Erythroblast (primary cell): ENCODE results near the gene OR2F1.

Source experiments
- GATA1 ChIP-seq: IDR thresholded peaks from 2 replicates; pipeline ENCODE4 v1.6.1; 2011; ENCODE audit warnings: low read depth, mild to moderate bottlenecking, control low read depth, low read length, moderate library complexity
- POLR2A ChIP-seq: IDR thresholded peaks from 2 replicates; pipeline ENCODE4 v1.6.1; 2011; ENCODE audit warnings: mild to moderate bottlenecking, low read length

DNA sequence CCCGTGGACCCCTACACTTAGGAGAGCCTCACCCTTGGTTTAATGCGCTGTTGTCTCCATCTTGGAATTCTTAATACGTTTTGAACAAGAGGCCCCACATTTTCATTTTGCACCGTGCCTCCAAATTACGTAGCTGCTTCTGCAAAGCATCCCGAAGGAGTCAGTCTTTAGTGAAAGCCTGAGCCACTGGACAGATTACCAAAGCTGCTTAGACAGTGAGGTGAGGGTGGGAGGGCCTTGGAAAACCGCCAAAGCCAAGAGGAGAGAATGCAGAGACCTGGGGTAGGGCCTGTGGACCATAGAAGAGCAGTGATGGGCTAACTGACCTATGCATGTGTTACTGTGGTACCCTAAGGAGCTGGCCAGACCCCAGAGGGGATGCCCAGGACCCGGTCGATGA, 48.5 kb upstream of the OR2F1 start:
- no peak for TF ChIP-seq POLR2A
- TF ChIP-seq GATA1: no peak
